ENCODE measurements around the gene WBP11.

Gene WBP11

GRCh38 chr12:14769969-14770495, 33.2 kb downstream of the WBP11 start:
- H3K4me1 ChIP-seq (ENCODE audit: insufficient read depth, low read length, severe bottlenecking), result peaks cover 37% of the 10 kb centered on the region
- no peaks in the 10 kb centered on the region for H4K20me1 ChIP-seq (ENCODE audit: insufficient read depth, low read length)

GRCh38 chr12:14769466-14769968, 33.8 kb downstream of the WBP11 start:
- Histone ChIP-seq H3K4me1 (ENCODE audit: insufficient read depth, low read length, severe bottlenecking) (peaks cover 32% of the 10 kb centered on the region), H3K9me3 (ENCODE audit: low read length) (peaks cover 4% of the 10 kb centered on the region; the same call in 1 of the 2 replicates), H3K9ac (ENCODE audit: low read length) (peak overlapping the region; percentile 86), H3K4me2 (ENCODE audit: low read length) (peak overlapping the region; percentile 68), H3K27me3 (ENCODE audit: insufficient read depth, low read length) (no peaks in the 10 kb centered on the region), H3K4me3 (ENCODE audit: low read depth, low read length, poor library complexity, severe bottlenecking) (peak overlapping the region; percentile 72), H3K27ac (ENCODE audit: low read depth, low read length, poor library complexity, severe bottlenecking) (peak overlapping the region; percentile 96), H4K20me1 (ENCODE audit: insufficient read depth, low read length) (no peaks in the 10 kb centered on the region), H2AFZ (ENCODE audit: low read length) (no peak overlapping the region), H3K9me2 (ENCODE audit: low read depth, low read length) (no peaks in the 10 kb centered on the region), H3K79me2 (ENCODE audit: insufficient read depth, low read length) (no peaks in the 10 kb centered on the region), H3K36me3 (ENCODE audit: insufficient read depth, low read length) (peaks cover 40% of the 10 kb centered on the region), H3F3A (ENCODE audit: insufficient read depth, low read length) (0 out of 2 replicates have a peak, but pooled peaks cover 9% of the 10 kb centered on the region)
- TF ChIP-seq CTCF (IDR thresholded peaks at IDR 0.05; ENCODE audit: low read length) (no peak), EZH2 (IDR thresholded peaks at IDR 0.05; ENCODE audit: borderline replicate concordance, low read length) (no peak)

More at GRCh38 chr12:14769969-14770495, 33.2 kb downstream of the WBP11 start:
- Histone ChIP-seq H3K79me2 (ENCODE audit: insufficient read depth, low read length) (no peaks in the 10 kb centered on the region), H3K4me3 (ENCODE audit: low read depth, low read length, poor library complexity, severe bottlenecking) (peak overlapping the region; percentile 72), H3F3A (ENCODE audit: insufficient read depth, low read length) (0 out of 2 replicates have a peak, but pooled peaks cover 9% of the 10 kb centered on the region), H3K4me2 (ENCODE audit: low read length) (peak overlapping the region; percentile 68), H2AFZ (ENCODE audit: low read length) (no peak overlapping the region), H3K36me3 (ENCODE audit: insufficient read depth, low read length) (peaks cover 40% of the 10 kb centered on the region), H3K27ac (ENCODE audit: low read depth, low read length, poor library complexity, severe bottlenecking) (peak overlapping the region; percentile 96), H3K9me2 (ENCODE audit: low read depth, low read length) (no peaks in the 10 kb centered on the region), H3K27me3 (ENCODE audit: insufficient read depth, low read length) (no peaks in the 10 kb centered on the region), H3K9me3 (ENCODE audit: low read length) (peaks cover 4% of the 10 kb centered on the region; the same call in 1 of the 2 replicates), H3K9ac (ENCODE audit: low read length) (peak overlapping the region; percentile 86)
- TF ChIP-seq EZH2 (IDR thresholded peaks at IDR 0.05; ENCODE audit: borderline replicate concordance, low read length) (no peak), CTCF (IDR thresholded peaks at IDR 0.05; ENCODE audit: low read length) (peak; percentile 70)

GRCh38 chr12:14768823-14769405, 34.4 kb downstream of the WBP11 start:
- Histone ChIP-seq H3K9ac (ENCODE audit: low read length) (peak overlapping the region; percentile 86), H3K4me1 (ENCODE audit: insufficient read depth, low read length, severe bottlenecking) (peaks cover 32% of the 10 kb centered on the region), H3K4me2 (ENCODE audit: low read length) (peak overlapping the region; percentile 68), H3F3A (ENCODE audit: insufficient read depth, low read length) (0 out of 2 replicates have a peak, but pooled peaks cover 9% of the 10 kb centered on the region), H3K79me2 (ENCODE audit: insufficient read depth, low read length) (no peaks in the 10 kb centered on the region), H4K20me1 (ENCODE audit: insufficient read depth, low read length) (no peaks in the 10 kb centered on the region), H3K36me3 (ENCODE audit: insufficient read depth, low read length) (peaks cover 41% of the 10 kb centered on the region), H3K27ac (ENCODE audit: low read depth, low read length, poor library complexity, severe bottlenecking) (peak overlapping the region; percentile 96), H3K9me3 (ENCODE audit: low read length) (peaks cover 4% of the 10 kb centered on the region; the same call in 1 of the 2 replicates), H3K4me3 (ENCODE audit: low read depth, low read length, poor library complexity, severe bottlenecking) (peak overlapping the region; percentile 72), H2AFZ (ENCODE audit: low read length) (no peak overlapping the region), H3K9me2 (ENCODE audit: low read depth, low read length) (no peaks in the 10 kb centered on the region), H3K27me3 (ENCODE audit: insufficient read depth, low read length) (no peaks in the 10 kb centered on the region)
- TF ChIP-seq EZH2 (IDR thresholded peaks at IDR 0.05; ENCODE audit: borderline replicate concordance, low read length) (no peak), CTCF (IDR thresholded peaks at IDR 0.05; ENCODE audit: low read length) (no peak)

All from OCI-LY1 (cell line).